Subcutaneous abdominal adipose tissue (tissue), 5 donors: ENCODE data around the gene CHD9NB.
"Not testable (repeated sequence)": the region's sequence is repeated elsewhere in the genome, so short reads cannot be mapped to it uniquely, and the experiment has no call there.

Experiments used
- H3K27ac ChIP-seq: one replicate; pipeline ENCODE4 v1.7.0; 2013; ENCODE audit warnings: low read depth, mild to moderate bottlenecking, inconsistent platforms, low read length, moderate library complexity
- H3K27me3 ChIP-seq, 5 donors: one replicate each; pipeline ENCODE4 v1.7.0; 2013; ENCODE audit warnings: low read length in 5 of 5, inconsistent platforms in 1 of 5; ENCODE audit not compliant: control insufficient read depth in 5 of 5, insufficient read depth in 4 of 5
- H3K36me3 ChIP-seq, 5 donors: one replicate each; pipeline ENCODE4 v1.7.0; 2013; ENCODE audit warnings: low read length in 5 of 5; ENCODE audit not compliant: control insufficient read depth in 5 of 5, insufficient read depth in 5 of 5
- H3K4me1 ChIP-seq, 5 donors: one replicate each; pipeline ENCODE4 v1.7.0; 2013; ENCODE audit warnings: low read length in 5 of 5, mild to moderate bottlenecking in 3 of 5, moderate library complexity in 1 of 5; ENCODE audit not compliant: control insufficient read depth in 5 of 5, insufficient read depth in 5 of 5
- H3K4me3 ChIP-seq, 5 donors: one replicate each; pipeline ENCODE4 v1.7.0; 2013; ENCODE audit warnings: low read length in 5 of 5, low read depth in 1 of 5
- H3K9ac ChIP-seq, 5 donors: one replicate each; pipeline ENCODE4 v1.7.0; 2013; ENCODE audit warnings: low read length in 5 of 5, mild to moderate bottlenecking in 4 of 5, moderate library complexity in 3 of 5
- H3K9me3 ChIP-seq, 5 donors: one replicate each; pipeline ENCODE4 v1.7.0; 2013; ENCODE audit warnings: low read length in 5 of 5; ENCODE audit not compliant: control insufficient read depth in 5 of 5
- donor health status: healthy.
- donor health status: healthy.
- donor health status: healthy.
- donor health status: healthy.
- donor health status: healthy.

CHD9NB gene

GRCh38 chr16:53084141-53084541 lies 31.4 kb upstream of the CHD9NB start:
- Histone ChIP-seq H3K27me3 (no peaks in the 10 kb centered on the region), H3K27ac (peak overlapping the region; percentile 94), H3K4me1 (peaks cover 24 to 70% (median 68%) of the 10 kb centered on the region in 5 donors), H3K4me3 (no peak overlapping the region), H3K9ac (no peak overlapping the region), H3K9me3 (no peaks in the 10 kb centered on the region), H3K36me3 (no peaks in the 10 kb centered on the region)

GRCh38 chr16:53083119-53083518 lies 30.4 kb upstream of the CHD9NB start:
- Histone ChIP-seq H3K27me3 (no peaks in the 10 kb centered on the region), H3K4me3 (no peak overlapping the region), H3K27ac (no peak overlapping the region), H3K9ac (no peak overlapping the region), H3K4me1 (peaks cover 24 to 73% (median 70%) of the 10 kb centered on the region in 5 donors), H3K9me3 (no peaks in the 10 kb centered on the region), H3K36me3 (no peaks in the 10 kb centered on the region)

GRCh38 chr16:53082509-53082908 lies 29.8 kb upstream of the CHD9NB start:
- H3K36me3 ChIP-seq, result no peaks in the 10 kb centered on the region
- H3K27me3 ChIP-seq, result no peaks in the 10 kb centered on the region
- no peak overlapping the region for H3K9ac ChIP-seq
- H3K9me3 ChIP-seq, result no peaks in the 10 kb centered on the region
- no peak overlapping the region for H3K4me3 ChIP-seq
- H3K27ac ChIP-seq, result no peak overlapping the region
- peaks cover 24 to 73% (median 67%) of the 10 kb centered on the region in 5 donors for H3K4me1 ChIP-seq

GRCh38 chr16:53081686-53082407 lies 29.1 kb upstream of the CHD9NB start:
- H3K27me3 ChIP-seq, result no peaks in the 10 kb centered on the region
- peaks cover 24 to 66% (median 61%) of the 10 kb centered on the region in 5 donors for H3K4me1 ChIP-seq
- no peak overlapping the region for H3K4me3 ChIP-seq

GRCh38 chr16:53081032-53081424 lies 28.3 kb upstream of the CHD9NB start:
- Histone ChIP-seq H3K27ac (peak overlapping the region; percentile 83), H3K4me1 (peaks cover 21 to 58% (median 53%) of the 10 kb centered on the region in 5 donors), H3K27me3 (no peaks in the 10 kb centered on the region), H3K9me3 (no peaks in the 10 kb centered on the region), H3K4me3 (no peak overlapping the region), H3K9ac (no peak overlapping the region), H3K36me3 (no peaks in the 10 kb centered on the region)

More at GRCh38 chr16:53081686-53082407, 29.1 kb upstream of the CHD9NB start:
- no peak overlapping the region for H3K9ac ChIP-seq
- peak overlapping the region; percentile 83 for H3K27ac ChIP-seq
- H3K36me3 ChIP-seq, result no peaks in the 10 kb centered on the region
- H3K9me3 ChIP-seq, result no peaks in the 10 kb centered on the region

GRCh38 chr16:53080345-53081031 lies 27.8 kb upstream of the CHD9NB start:
- peak overlapping the region; percentile 83 for H3K27ac ChIP-seq
- H3K4me3 ChIP-seq, result peak overlapping the region in 2 of 5 donors; percentile 32 to 53
- H3K9ac ChIP-seq, result no peak overlapping the region
- H3K9me3 ChIP-seq, result no peaks in the 10 kb centered on the region
- H3K27me3 ChIP-seq, result no peaks in the 10 kb centered on the region
- no peaks in the 10 kb centered on the region for H3K36me3 ChIP-seq
- peaks cover 20 to 53% (median 47%) of the 10 kb centered on the region in 5 donors for H3K4me1 ChIP-seq

- H3K4me1 ChIP-seq, result peaks cover 12 to 39% (median 32%) of the 10 kb centered on the region in 5 donors
- no peak overlapping the region for H3K4me3 ChIP-seq
- no peaks in the 10 kb centered on the region for H3K36me3 ChIP-seq
- H3K27ac ChIP-seq, result no peak overlapping the region
- no peaks in the 10 kb centered on the region for H3K9me3 ChIP-seq
- no peaks in the 10 kb centered on the region for H3K27me3 ChIP-seq
- no peak overlapping the region for H3K9ac ChIP-seq
Observed at GRCh38 chr16:53078765-53079485, 26.2 kb upstream of the CHD9NB start.

GRCh38 chr16:53078247-53078646 lies 25.6 kb upstream of the CHD9NB start:
- no peak overlapping the region for H3K9ac ChIP-seq
- no peaks in the 10 kb centered on the region for H3K36me3 ChIP-seq
- H3K9me3 ChIP-seq, result no peaks in the 10 kb centered on the region
- H3K4me3 ChIP-seq, result no peak overlapping the region
- H3K27me3 ChIP-seq, result no peaks in the 10 kb centered on the region
- H3K27ac ChIP-seq, result no peak overlapping the region
- H3K4me1 ChIP-seq, result peaks cover 12 to 36% (median 28%) of the 10 kb centered on the region in 5 donors

- H3K27me3 ChIP-seq, H3K9ac ChIP-seq, H3K9me3 ChIP-seq, H3K27ac ChIP-seq, H3K4me3 ChIP-seq, H3K36me3 ChIP-seq: not testable (repeated sequence)
- peaks cover 6 to 40% (median 39%) of the 10 kb centered on the region in 5 donors for H3K4me1 ChIP-seq
Observed at GRCh38 chr16:53075461-53075860, 22.8 kb upstream of the CHD9NB start.

- H3K9me3 ChIP-seq, H3K27ac ChIP-seq: not testable (repeated sequence)
Observed at GRCh38 chr16:53074296-53074695, 21.6 kb upstream of the CHD9NB start.

More at GRCh38 chr16:53074296-53074695, 21.6 kb upstream of the CHD9NB start:
- H3K36me3 ChIP-seq, H3K9ac ChIP-seq, H3K4me3 ChIP-seq, H3K27me3 ChIP-seq: not testable (repeated sequence)
- H3K4me1 ChIP-seq, result peaks cover 5 to 35% (median 29%) of the 10 kb centered on the region in 5 donors
